A172 (cell line): ENCODE data around the gene ZBTB45. TPM values are rescaled to one million over a fixed set of nuclear protein-coding genes. Genes with fewer than 3 reads are reported as not detected.

ENCODE experiments used
- DNase-seq: peaks from one replicate; pipeline ENCODE4 v3.0.0-alpha.2; 2015; ENCODE audit warnings: low spot score
- total RNA-seq: library from RNA; depleted of rRNA; stranded (reverse); fragments of >200 nt; shearing (Covaris generic); gene quantifications from 2 replicates; pipeline ENCODE4 v1.2.3, GENCODE V29; 2014

Gene ZBTB45
- total RNA-seq, 1 experiment from 2014 or later, result 11.9 TPM

DNA sequence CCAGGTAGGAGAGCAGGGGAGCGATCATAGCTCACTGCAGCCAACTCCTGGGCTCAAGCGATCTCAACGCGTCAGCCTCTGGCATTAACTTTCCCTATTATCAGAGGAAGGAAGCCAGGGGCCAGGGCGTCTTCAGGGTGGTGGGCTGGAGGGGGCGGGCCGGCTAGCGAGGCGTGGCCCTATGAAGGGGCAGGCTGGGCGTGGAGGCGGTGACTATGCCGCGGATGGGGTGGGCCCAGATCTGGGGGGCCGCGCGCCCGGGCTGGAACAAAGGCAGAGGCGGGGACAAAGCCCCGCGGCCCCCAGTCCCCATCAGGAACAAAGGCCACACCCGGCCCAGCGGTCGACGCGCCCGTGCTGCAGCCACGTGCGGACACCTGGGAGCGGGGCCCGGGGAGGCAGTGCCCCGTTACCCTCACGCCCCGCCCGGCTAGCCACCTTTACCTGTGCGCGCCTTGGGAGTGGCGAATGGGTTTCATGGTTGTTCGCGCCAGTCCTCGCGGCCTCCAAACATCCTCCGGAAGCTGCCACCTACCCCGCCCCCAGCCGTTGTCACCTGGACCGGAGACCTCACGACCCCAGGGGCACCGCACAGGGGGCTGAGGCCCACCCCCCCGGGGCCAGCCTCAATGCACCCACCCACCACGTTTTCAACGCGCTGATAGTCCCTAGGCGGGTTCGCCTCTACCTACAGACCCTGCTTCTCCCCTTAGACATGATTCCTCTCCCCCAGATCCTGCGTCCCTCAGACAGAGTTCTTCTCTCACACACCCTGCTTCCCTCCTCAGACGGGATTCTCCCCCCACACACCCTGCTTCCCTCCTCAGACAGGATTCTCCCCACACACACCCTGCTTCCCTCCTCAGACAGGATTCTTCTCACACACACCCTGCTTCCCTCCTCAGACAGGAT, 18.9 kb upstream of the ZBTB45 start:
- DNase-seq, result no peak

DNA sequence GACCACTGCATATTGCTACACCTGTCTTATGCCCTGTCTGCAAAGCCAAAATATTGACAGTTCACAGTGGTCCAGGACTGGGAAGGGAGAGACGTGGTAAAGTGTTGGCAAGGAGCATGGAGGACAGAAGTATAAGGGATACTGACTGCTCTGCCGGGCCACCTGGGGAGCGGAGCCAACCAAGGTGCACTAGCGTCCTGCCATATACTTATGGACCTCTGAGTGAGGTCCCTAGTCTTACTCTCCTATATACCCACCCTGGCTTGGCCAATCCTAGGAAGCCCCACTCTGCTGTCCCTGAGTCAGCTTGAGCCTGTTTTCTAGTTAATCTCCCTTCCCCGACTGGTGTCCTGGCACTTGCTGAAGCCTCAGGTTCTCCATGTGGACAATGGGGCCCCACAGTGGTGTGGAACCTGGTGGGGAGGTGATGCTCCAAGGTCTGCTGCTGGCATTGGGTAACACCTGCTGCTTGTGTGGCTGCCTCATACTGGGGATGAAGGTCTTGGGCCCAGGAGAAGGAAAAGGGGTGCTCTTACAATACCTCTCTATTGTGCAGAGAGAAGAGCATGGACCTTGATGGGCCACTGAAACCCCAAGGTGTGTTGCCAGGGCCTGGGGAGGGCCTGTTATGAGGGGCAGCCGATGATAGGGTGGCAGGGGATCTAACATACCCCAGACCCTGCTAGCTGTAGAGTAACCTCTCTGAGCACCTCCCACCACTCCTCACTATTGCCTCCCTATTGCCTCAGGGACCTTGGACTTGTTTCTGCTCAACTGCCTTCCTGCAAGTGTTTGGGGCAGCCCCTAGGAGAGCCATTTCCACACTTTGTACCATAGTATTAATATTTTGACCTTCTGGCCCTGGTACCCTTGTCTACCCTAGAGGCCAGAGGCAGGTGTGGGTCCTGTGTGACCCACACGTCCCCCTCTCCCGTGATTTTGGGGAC, 17.5 kb upstream of the ZBTB45 start:
- no peak for DNase-seq

DNA sequence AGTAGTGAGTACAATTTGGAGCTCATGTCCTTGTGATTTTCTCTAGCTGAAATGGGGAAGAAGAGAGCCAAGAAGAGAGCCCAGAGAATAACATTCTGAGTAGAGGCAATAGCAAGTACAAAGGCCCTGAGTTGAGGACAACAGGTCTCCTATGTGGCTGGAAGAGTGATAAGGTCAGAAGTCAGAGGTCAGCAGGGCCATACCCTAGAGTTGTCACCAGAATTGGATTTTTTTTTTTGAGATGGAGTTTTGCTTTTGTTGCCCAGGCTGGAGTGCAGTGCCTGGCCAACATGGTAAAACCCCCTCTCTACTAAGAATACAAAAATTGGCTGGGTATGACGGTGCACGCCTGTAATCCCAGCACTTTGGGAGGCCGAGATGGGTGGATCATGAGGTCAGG, 16.2 kb upstream of the ZBTB45 start:
- no peak for DNase-seq

DNA sequence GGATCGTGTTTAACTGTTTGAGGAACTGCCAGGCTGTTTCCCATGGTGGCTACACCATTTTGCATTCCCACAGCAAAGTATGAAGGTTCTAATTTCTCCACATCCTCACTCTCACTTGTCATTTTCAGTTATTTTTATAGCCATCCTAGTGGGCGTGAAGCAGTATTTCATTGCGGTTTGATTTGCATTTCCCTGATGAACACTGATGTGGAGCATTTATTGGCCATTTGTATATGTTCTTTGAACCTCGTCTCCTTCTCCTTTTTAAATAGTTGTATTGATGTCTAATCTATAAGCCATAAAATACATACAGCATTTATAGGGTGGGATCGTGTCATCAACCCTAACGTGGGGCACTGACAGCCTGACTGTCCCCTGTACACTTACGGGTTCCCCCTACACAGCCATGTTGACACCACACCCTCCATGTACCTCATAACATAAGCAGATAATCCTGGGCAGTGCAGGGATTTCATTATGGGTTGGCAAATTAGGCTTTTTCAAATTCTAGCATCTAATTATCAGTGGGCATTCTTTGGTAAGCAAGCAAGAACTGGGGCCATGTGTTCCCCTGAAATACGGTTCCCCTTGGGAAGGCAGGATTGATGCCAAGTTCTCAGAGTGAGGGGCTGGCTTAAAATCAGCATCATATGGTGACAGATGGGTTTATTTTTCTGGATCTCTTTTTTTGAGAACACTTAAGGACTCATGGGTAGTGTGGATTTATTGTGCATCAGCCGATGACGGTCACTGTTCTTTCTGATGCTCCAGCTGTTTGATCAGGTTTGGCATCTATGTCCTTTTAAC, 11.6 kb upstream of the ZBTB45 start:
- no peak for DNase-seq

DNA sequence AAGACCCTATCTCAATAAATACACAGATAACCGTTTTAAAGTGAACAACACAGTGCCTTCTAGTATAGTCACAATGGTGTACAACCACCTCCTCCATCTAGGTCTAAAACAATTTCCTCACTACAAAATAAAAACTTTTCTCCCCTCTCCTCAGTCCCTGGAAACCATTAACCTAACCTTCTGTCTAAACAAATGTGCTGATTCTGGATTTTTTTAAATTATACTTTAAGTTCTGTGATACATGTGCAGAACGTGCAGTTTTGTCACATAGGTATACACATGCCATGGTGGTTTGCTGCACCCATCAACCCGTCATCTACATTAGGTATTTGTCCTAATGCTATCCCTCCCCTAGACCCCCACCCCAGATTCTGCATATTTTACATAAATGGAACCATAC, 9.8 kb upstream of the ZBTB45 start:
- DNase-seq, result no peak

DNA sequence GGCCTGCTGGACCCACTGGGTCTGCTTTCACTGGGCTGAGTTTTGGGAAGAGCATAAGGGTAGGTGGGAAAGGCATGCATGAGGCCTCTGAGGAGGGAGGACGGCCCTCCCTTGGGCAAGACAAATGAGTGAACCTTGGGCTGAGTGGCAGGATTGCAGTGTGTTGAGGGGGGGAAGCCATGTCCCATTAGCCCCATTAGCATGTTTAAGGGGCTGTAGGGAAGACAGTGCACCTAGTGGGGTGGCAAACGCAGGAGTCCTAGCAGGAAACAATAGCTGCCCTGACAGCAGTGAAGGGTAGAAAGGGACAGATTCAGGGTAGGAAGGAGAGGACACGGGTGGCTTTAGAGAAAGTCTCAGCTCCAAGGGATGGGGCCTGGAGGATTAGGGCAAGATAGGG, 3.1 kb upstream of the ZBTB45 start:
- no peak for DNase-seq

DNA sequence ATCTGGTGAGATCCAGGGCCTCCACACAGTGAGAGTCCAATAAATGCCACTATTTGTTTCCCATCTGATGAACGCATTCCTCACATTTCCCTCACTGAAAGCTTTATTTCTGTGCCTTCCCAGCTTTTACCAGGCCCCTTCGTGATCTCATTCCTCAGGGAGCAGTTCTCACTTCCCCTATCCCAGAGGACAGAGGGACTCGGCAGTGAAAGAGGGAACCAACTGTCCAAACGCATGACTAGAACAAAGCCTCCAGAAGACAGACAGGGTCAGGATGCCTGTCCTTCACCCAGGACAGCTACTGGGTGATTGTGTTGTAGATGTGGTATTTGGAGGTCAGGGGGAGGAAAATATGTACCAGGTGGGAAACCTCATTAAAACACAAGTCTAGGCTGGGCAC, 2.0 kb upstream of the ZBTB45 start:
- DNase-seq, result no peak

DNA sequence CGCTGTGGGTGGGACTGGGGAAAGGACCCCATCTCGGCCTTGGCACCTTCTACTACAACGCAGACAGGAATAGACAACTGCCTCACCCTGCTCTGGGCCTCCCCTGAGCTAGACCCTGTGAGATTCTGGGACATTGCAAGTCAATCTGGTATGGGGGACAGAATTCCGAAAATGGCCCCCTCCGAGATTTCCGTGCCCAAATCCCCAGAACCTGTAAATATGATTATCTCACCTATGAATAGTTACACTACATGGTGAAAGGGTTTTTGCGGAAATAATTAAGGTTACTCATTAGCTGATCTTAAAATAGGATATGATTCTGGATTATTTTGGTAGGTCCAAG, 618 bp upstream of the ZBTB45 start:
- DNase-seq, result no peak

DNA sequence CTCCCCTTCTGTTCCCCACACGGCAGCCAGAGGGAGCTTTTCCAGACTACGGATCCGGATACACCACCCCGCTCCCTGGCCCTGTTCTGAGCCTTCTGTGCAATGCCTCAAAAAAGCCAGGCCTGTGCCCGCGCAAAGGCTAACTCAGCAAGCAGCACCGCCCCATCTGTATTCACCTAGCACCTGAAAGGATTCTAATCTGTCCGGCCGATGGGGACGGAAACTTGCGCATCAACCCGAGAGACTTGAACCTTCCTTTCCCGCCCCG, 589 bp downstream of the ZBTB45 start:
- DNase-seq, result peak; percentile 77

DNA sequence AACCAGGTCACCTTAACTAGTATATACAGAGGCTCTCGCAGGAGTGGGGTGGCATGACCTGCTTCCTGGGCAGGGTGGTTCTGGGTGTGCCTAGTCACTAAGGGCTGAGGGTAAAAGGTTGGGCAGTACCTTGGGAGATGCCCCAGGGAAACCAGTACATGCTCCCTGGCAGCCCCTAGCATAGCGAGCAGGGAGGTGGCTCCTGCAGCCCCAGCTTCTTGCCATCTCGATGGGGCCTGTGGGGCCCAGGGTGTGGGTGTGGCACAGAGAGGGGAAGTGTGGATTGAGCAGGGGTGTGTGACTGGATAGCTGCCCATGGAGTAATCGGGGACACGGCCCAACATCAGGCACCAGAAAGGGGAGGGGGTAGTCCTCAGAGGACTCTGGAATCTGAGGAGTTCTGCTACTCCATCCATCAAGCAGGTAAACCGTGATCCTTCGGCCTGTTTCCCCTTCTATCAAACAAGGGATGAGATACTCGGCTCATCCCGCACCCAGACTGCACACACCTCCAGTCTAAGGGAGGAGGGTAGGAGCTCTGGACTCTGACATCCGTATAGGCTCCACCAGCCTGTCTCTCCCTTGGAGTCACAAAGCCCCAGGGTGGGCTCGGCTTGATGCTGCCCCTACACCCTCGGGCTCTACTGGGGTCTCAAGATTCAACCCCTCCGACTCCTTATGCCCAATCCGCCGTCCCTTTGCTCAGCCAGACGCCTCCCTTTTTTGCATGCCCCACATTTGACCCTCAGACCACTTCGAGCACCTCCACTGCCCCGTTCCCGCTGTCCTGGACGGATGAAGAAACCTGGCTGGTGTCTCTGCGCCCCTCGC, 1.1 kb downstream of the ZBTB45 start:
- DNase-seq, result peak; percentile 12

DNA sequence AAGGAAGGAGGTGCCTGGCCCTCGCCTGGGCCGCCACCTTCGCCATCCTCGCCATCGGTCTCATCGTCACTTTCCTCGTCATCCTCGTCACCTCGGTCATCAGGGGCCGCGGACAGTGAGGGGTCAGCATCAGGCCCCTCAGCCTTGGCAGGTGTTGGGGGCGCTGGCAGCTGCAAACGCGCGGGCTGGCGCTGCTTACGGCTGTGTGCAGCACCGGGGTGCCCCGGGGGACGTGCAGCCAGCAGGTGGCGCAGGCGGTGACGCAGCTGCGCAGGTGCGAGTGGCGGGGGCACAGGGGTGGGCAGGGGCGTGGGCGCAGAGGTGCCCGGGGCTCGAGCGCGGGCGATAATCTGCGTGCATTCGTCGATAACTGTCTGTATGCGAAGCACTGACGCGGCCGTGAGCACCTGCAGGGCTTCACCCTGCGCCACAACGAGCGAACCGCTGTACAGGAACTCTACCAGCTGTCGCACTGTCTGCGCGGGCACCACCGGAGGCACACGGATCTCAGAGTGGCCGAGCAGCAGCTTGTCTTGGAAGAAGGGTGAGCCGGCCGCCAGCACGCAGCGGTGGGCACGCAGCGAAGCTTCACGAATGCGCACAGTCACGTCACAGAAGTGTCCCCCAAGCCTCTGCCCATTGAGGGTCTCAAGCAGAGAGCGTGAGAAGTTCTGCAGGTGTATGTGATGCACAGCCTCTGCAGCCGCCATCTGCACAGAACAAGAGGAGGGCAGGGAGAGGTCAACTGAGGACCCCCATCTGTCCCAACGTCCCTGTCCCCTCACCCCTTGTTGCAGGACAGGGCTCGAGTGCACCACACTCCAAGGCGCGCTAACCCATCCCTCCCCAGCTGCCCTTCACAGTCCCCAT, 2.4 kb downstream of the ZBTB45 start:
- DNase-seq, result no peak

DNA sequence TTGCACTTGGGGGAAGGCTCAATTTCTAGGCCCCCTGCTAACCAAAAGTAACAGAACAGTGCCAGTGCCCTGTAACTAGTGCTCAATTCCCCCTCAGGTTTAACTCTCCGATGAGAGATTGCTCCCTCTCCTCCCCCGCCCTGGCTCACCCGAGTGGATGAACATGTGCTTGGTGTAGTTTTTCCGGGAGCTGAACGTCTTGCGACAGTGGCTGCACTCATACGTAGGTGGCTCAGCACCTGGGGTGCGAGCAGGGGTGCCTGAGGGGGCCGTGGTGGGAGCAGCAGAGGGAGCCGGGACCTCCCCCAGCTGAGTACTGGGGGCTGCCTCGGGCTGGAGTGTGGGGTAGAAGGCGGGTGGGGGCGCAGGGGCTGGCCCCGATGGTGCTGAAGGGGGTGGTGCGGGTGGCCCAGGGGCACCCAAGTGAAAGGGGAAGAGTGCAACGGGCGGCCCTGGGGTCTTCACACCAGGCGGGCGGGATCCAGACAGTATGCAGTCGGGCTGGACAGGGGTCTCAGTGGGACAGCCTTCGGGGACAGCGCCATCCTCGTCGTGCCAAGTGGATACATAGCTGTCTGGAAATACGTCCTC, 3.3 kb downstream of the ZBTB45 start:
- DNase-seq, result no peak

DNA sequence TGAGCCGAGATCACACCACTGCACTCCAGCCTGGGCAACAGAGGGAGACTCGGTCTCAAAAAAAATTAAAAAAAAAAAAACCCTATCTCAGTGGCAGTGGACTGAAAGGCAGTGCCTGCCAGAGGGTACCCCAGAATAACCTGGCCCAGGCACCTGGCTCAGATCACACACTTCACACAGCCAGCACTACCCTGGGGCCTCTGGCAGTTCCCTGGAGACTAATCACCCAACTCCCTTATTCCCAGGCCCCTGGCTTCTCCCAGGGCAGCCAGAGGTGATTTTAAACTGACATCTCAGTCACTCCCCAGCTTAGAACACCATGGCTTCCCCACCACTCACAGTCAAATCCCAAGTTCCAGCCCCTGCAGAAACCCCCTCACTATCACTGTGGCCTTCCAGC, 4.4 kb downstream of the ZBTB45 start:
- DNase-seq, result no peak

DNA sequence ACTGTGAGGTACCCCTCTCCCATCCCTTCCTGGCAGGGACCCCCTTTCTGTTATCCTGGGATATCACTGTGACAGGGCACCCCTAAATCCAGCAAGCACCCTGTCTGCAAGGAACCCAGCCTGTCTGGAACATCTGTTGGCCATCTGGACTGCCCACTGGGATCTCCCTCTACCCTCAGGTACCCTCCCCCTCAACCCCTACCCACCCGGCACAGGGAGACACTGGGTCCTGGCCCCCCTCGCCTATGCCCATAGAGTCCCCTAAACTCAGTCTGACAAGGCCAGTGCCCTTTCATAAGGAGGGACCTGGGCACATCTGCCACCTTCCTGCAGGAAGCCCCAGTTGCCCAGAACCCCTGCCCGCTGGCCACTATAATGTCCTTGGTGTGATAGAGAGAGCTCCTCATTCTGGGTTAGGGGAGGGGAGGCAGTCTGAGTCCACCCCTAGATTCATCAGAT, 5.0 kb downstream of the ZBTB45 start:
- DNase-seq, result no peak

DNA sequence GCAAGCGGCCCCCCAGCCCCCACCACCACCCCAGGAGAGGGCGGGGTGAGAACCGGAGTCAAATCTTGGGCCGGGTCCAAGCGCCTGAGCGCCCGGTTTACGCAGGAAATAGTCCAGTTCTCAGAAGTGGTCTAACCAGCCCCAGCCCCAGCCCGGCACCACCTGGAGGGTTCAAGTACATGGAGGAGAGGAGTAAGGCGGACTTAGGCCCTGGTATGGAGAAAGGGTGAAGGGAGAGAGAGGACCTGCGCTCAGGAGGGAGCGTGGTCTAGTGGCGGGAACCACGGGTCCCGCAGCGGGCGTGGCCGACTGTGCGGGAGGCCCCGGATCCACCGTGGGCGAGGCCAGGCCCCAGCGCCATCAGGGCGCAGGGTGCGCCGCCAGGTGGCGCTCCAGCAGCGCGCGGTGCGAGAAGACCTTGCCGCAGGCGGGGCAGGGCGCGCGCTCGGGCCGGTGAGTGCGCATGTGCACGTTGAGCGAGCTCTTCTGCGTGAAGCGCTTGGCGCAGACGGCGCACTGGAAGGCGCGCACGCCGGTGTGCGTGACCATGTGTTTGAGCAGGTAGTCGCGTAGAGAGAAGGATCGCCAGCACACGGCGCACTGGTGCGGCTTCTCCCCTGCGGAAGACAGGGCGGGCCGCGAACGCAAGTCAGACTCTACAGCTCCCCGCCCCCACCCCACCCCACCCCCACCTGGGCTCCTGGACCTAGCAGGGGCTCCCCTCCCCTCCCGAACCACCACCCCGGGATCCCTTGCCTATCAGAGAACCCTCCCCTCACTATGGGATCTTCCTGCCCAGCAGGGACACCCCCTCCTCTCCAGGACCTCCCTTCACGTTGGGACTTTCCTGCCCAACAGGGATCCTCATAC, 5.7 kb downstream of the ZBTB45 start:
- no peak for DNase-seq

DNA sequence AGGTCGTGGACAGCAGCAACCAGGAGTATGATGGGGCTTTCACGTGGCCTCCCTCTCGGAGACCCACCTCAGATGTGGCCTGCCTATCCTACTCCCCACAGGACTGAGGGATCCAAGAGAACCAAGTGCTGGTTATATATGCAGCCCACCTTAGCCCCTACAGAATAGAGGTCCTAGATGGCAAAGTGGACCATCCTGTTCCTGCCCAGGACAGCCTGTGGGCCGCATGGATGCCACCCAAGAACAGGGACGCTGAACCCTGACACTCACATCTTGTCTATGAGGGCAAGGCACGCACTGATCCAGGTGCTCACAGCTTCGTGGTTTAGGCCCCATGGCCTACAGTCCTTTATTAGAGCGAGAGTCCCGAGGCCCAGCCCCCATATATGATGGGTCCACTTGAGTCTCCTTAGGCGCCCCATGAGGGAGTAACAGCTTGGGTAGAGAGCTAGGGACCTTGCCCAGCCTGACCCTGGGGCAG, 6.4 kb downstream of the ZBTB45 start:
- DNase-seq, result no peak

DNA sequence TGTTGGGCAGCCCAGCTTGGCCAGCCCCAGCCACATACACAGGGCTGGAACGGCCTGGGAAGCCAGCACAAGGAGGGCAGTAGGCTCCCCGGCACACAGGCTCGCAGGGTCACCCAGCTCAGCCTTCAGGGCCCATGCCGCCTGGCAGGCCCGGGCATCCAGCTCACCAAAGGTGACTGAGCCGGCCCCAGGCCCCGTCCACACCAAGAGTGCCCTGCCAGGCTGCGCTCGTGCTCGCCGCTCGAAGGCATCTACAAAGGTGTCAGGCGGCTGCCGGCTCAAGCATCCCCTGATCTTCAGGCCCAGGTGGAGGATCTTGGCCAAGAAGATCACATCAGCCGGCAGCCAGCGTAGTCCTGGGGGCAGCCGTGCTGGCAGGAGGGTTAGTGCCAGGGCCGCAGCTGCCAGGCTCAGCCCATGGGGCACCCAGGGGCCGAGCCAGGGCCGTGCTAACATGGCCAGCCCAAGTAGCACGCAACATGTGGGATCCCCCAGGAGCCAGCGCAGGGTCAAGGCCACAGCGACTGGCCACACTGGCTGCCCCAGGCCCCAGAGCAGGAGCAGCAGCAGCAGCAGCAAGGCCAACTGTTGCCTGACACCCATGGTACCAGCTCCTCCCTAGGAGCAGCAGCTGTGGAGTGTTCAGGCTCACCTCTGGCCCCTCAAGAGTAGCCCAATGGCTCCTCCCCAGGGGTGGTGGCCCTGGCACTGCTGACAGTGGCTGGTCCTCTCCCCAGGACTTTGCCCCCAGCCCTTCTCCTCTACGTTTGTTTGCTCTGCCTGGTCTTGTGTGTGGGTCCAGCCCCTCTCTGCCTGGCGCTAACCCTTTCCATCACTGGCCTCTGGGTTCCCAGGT, 8.0 kb downstream of the ZBTB45 start, which contains the start of gene SLC27A5:
Gene SLC27A5 (minus strand): TSS at position 640 of the 856 bp plus-strand sequence. CDS start 37 bp downstream, at position 603.
- no peak for DNase-seq
